Endothelial cell (in vitro differentiated cells): ENCODE data around the gene OLFML2A. TPM values are rescaled to one million over a fixed set of nuclear protein-coding genes. Genes with fewer than 3 reads are reported as not detected.

Source experiments
- DNase-seq: peaks from one replicate; pipeline ENCODE4 v3.0.0; 2021; ENCODE audit warnings: low spot score
- H3K27ac Mint-ChIP-seq: one replicate; pipeline ENCODE4 v1.8.0; 2021; ENCODE audit warnings: mixed read lengths, inconsistent platforms; ENCODE audit not compliant: unreplicated experiment
- H3K27me3 Mint-ChIP-seq: one replicate; pipeline ENCODE4 v1.8.0; 2021; ENCODE audit warnings: mild to moderate bottlenecking, moderate library complexity, mixed read lengths, inconsistent platforms; ENCODE audit not compliant: unreplicated experiment
- H3K36me3 Mint-ChIP-seq: one replicate; pipeline ENCODE4 v1.8.0; 2021; ENCODE audit warnings: mild to moderate bottlenecking, low read depth, mixed read lengths, inconsistent platforms; ENCODE audit not compliant: unreplicated experiment
- H3K4me1 Mint-ChIP-seq: one replicate; pipeline ENCODE4 v1.8.0; 2021; ENCODE audit warnings: mild to moderate bottlenecking, mixed read lengths, inconsistent platforms; ENCODE audit not compliant: unreplicated experiment
- H3K4me3 Mint-ChIP-seq: one replicate; pipeline ENCODE4 v1.8.0; 2021; ENCODE audit warnings: mild to moderate bottlenecking, mixed read lengths, inconsistent platforms; ENCODE audit not compliant: unreplicated experiment
- H3K9me3 Mint-ChIP-seq: one replicate; pipeline ENCODE4 v1.8.0; 2021; ENCODE audit warnings: mixed read lengths, inconsistent platforms; ENCODE audit not compliant: unreplicated experiment
- CTCF ChIP-seq: fragments of 200-600 bp; sonication (generic); IDR thresholded peaks from one replicate; pipeline ENCODE4 v1.5.0; 2021; ENCODE audit warnings: antibody characterized with exemption; ENCODE audit not compliant: unreplicated experiment
- total RNA-seq: library from RNA; stranded (reverse); fragmentation: NEBNext Ultra II Directional; extraction: Animal tissue kit (Norgen Biotek cat#: 25700); gene quantifications from one replicate; pipeline ENCODE4 v1.2.1, GENCODE V29; 2021; ENCODE audit not compliant: unreplicated experiment

The OLFML2A gene
- total RNA-seq, 1 donor from 2014 or later = 18.2 TPM

GRCh38 chr9:124739360-124739759 is 37.6 kb upstream of the OLFML2A start:
- H3K4me1 Mint-ChIP-seq = peaks cover 5% of the 10 kb centered on the region
- no peak for TF ChIP-seq CTCF
- no peak overlapping the region for H3K4me3 Mint-ChIP-seq
- H3K9me3 Mint-ChIP-seq = no peaks in the 10 kb centered on the region
- no peaks in the 10 kb centered on the region for H3K36me3 Mint-ChIP-seq
- no peak for DNase-seq
- H3K27me3 Mint-ChIP-seq = no peaks in the 10 kb centered on the region
- no peak overlapping the region for H3K27ac Mint-ChIP-seq

- Mint-ChIP-seq H3K27me3 (no peaks in the 10 kb centered on the region), H3K36me3 (no peaks in the 10 kb centered on the region), H3K9me3 (no peaks in the 10 kb centered on the region), H3K4me1 (no peaks in the 10 kb centered on the region), H3K27ac (no peak overlapping the region), H3K4me3 (no peak overlapping the region)
- no peak for TF ChIP-seq CTCF
- DNase-seq = no peak
Observed at GRCh38 chr9:124741149-124741548, 35.8 kb upstream of the OLFML2A start.

- Mint-ChIP-seq H3K9me3 (no peaks in the 10 kb centered on the region), H3K27me3 (no peaks in the 10 kb centered on the region), H3K4me1 (no peaks in the 10 kb centered on the region), H3K36me3 (no peaks in the 10 kb centered on the region), H3K27ac (no peak overlapping the region), H3K4me3 (no peak overlapping the region)
- DNase-seq = no peak
- no peak for TF ChIP-seq CTCF
Observed at GRCh38 chr9:124741662-124742061, 35.3 kb upstream of the OLFML2A start.

- H3K9me3 Mint-ChIP-seq = no peaks in the 10 kb centered on the region
- H3K36me3 Mint-ChIP-seq = no peaks in the 10 kb centered on the region
- no peak for TF ChIP-seq CTCF
- no peak for DNase-seq
- no peak overlapping the region for H3K27ac Mint-ChIP-seq
- H3K27me3 Mint-ChIP-seq = no peaks in the 10 kb centered on the region
- peaks cover 3% of the 10 kb centered on the region for H3K4me1 Mint-ChIP-seq
- no peak overlapping the region for H3K4me3 Mint-ChIP-seq
Observed at GRCh38 chr9:124742940-124743339, 34.0 kb upstream of the OLFML2A start.

- Mint-ChIP-seq H3K9me3 (no peaks in the 10 kb centered on the region), H3K27me3 (no peaks in the 10 kb centered on the region), H3K4me1 (peaks cover 3% of the 10 kb centered on the region), H3K27ac (no peak overlapping the region), H3K4me3 (no peak overlapping the region), H3K36me3 (no peaks in the 10 kb centered on the region)
- TF ChIP-seq CTCF = no peak
- DNase-seq = no peak
Observed at GRCh38 chr9:124743686-124744348, 33.1 kb upstream of the OLFML2A start.
